ENCODE results near the gene KIF18B. TPM values are rescaled to one million over a fixed set of nuclear protein-coding genes. Genes with fewer than 3 reads are reported as not detected.

Gene KIF18B
- total and polyA plus RNA-seq, 2 of the 8 experiments (the other 6 are each of a cell fraction or from before 2014, with no cell fraction given), result 39.0 to 59.4 TPM

DNA sequence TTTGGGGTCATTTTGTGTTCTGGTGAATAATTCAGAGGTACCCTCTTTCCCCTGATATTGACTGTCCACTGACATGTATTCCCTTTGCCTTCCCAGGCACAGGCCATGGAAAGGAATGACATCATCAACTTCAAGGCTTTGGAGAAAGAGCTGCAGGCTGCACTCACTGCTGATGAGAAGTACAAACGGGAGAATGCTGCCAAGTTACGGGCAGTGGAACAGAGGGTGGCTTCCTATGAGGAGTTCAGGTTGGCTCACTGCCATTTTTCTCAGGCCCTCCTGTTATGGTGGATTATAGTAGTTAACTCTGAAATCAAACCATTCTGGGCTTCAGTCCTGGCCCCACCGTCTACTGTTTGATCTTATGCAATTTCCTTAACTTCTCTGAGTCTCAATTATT, 46.7 kb downstream of the KIF18B start (continued):
- TF ChIP-seq JUN (IDR thresholded peaks at IDR 0.05; ENCODE audit: low read depth, low read length) (no peak), BACH1 (IDR thresholded peaks at IDR 0.05; ENCODE audit: low read length) (no peak), CTBP2 (IDR thresholded peaks at IDR 0.05; ENCODE audit: borderline replicate concordance, insufficient read depth, insufficient read length, low read length) (no peak), RXRA (IDR thresholded peaks at IDR 0.05; ENCODE audit: insufficient read depth, low read depth, low read length) (no peak), NRF1 (IDR thresholded peaks at IDR 0.05; ENCODE audit: low read depth, low read length) (no peak), SP4 (IDR thresholded peaks at IDR 0.05; ENCODE audit: low read length) (no peak)
- TF ChIP-seq, protein P1, sequence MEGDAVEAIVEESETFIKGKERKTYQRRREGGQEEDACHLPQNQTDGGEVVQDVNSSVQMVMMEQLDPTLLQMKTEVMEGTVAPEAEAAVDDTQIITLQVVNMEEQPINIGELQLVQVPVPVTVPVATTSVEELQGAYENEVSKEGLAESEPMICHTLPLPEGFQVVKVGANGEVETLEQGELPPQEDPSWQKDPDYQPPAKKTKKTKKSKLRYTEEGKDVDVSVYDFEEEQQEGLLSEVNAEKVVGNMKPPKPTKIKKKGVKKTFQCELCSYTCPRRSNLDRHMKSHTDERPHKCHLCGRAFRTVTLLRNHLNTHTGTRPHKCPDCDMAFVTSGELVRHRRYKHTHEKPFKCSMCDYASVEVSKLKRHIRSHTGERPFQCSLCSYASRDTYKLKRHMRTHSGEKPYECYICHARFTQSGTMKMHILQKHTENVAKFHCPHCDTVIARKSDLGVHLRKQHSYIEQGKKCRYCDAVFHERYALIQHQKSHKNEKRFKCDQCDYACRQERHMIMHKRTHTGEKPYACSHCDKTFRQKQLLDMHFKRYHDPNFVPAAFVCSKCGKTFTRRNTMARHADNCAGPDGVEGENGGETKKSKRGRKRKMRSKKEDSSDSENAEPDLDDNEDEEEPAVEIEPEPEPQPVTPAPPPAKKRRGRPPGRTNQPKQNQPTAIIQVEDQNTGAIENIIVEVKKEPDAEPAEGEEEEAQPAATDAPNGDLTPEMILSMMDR (IDR thresholded peaks at IDR 0.05; ENCODE audit: control extremely low read depth in 1 of 3, insufficient read depth in 1 of 3, low read depth in 1 of 3, low read length in 3 of 3), result no peak
